SIG-M5 treated with dmso at 0.1 percent for 504 hours (cell line): ENCODE measurements around the gene KIAA0513.
"Not testable (repeated sequence)": the region's sequence is repeated elsewhere in the genome, so short reads cannot be mapped to it uniquely, and the experiment has no call there.

Source experiments
- DNase-seq: peaks from one replicate; lab custom pipeline; 2025; ENCODE audit not compliant: unreplicated experiment; lab: John Stamatoyannopoulos, UW

The KIAA0513 gene

GRCh38 chr16:85046931-85047866, 19.6 kb downstream of the KIAA0513 start:
- DNase-seq = no peak

GRCh38 chr16:85047867-85048455, 20.4 kb downstream of the KIAA0513 start:
- peak; percentile 56 for DNase-seq

- no peak for DNase-seq
These were observed 21.4 kb downstream of the KIAA0513 start for GRCh38 chr16:85048921-85049562.

- DNase-seq = no peak
These were observed 22.2 kb downstream of the KIAA0513 start for GRCh38 chr16:85049706-85050305.

GRCh38 chr16:85051067-85051581, 23.5 kb downstream of the KIAA0513 start:
- no peak for DNase-seq

- no peak for DNase-seq
These were observed 24.1 kb downstream of the KIAA0513 start for GRCh38 chr16:85051683-85052082.

GRCh38 chr16:85052536-85052935, 24.9 kb downstream of the KIAA0513 start:
- no peak for DNase-seq

- DNase-seq = not testable (repeated sequence)
These were observed 26.7 kb downstream of the KIAA0513 start for GRCh38 chr16:85054321-85054720.

- DNase-seq = no peak
These were observed 27.4 kb downstream of the KIAA0513 start for GRCh38 chr16:85054948-85055492.

- DNase-seq = peak; percentile 97
These were observed 28.1 kb downstream of the KIAA0513 start for GRCh38 chr16:85055493-85056210.

- DNase-seq = peak; percentile 3
These were observed 28.7 kb downstream of the KIAA0513 start for GRCh38 chr16:85056211-85056748.

GRCh38 chr16:85057212-85057889, 29.8 kb downstream of the KIAA0513 start:
- DNase-seq = no peak

- no peak for DNase-seq
These were observed 30.4 kb downstream of the KIAA0513 start for GRCh38 chr16:85057948-85058347.

- DNase-seq = no peak
These were observed 31.3 kb downstream of the KIAA0513 start for GRCh38 chr16:85058909-85059308.

GRCh38 chr16:85061566-85061965, 34.0 kb downstream of the KIAA0513 start:
- DNase-seq = peak; percentile 73

GRCh38 chr16:85062323-85062722, 34.7 kb downstream of the KIAA0513 start:
- no peak for DNase-seq

- no peak for DNase-seq
These were observed 35.2 kb downstream of the KIAA0513 start for GRCh38 chr16:85062845-85063244.

- DNase-seq = no peak
These were observed 36.6 kb downstream of the KIAA0513 start for GRCh38 chr16:85064186-85064585.

GRCh38 chr16:85065099-85065498, 37.5 kb downstream of the KIAA0513 start:
- DNase-seq = no peak
